Activated T-cell treated with anti-CD3 and anti-CD28 coated beads, Interleukin-2, amount 50 U/mL, for 24 hours (primary cell): Measurements from ENCODE around the gene TTC4.
"Not testable (repeated sequence)": the region's sequence is repeated elsewhere in the genome, so short reads cannot be mapped to it uniquely, and the experiment has no call there.

Source experiments
- DNase-seq: peaks from one replicate; pipeline ENCODE4 v3.0.0-alpha.2; 2020
- H3K27ac Mint-ChIP-seq: 2 replicates; pipeline ENCODE4 v1.8.0; 2020; ENCODE audit warnings: mild to moderate bottlenecking, mixed read lengths
- H3K27me3 Mint-ChIP-seq: 2 replicates; pipeline ENCODE4 v1.8.0; 2020; ENCODE audit warnings: mixed read lengths
- H3K36me3 Mint-ChIP-seq: 2 replicates; pipeline ENCODE4 v1.8.0; 2020; ENCODE audit warnings: low read depth, mixed read lengths
- H3K4me1 Mint-ChIP-seq: 2 replicates; pipeline ENCODE4 v1.8.0; 2020; ENCODE audit warnings: low read depth, mixed read lengths
- H3K4me3 Mint-ChIP-seq: 2 replicates; pipeline ENCODE4 v1.8.0; 2020; ENCODE audit warnings: mild to moderate bottlenecking, moderate library complexity, mixed read lengths
- H3K9me3 Mint-ChIP-seq: 2 replicates; pipeline ENCODE4 v1.8.0; 2020; ENCODE audit warnings: mixed read lengths

Gene TTC4

DNA sequence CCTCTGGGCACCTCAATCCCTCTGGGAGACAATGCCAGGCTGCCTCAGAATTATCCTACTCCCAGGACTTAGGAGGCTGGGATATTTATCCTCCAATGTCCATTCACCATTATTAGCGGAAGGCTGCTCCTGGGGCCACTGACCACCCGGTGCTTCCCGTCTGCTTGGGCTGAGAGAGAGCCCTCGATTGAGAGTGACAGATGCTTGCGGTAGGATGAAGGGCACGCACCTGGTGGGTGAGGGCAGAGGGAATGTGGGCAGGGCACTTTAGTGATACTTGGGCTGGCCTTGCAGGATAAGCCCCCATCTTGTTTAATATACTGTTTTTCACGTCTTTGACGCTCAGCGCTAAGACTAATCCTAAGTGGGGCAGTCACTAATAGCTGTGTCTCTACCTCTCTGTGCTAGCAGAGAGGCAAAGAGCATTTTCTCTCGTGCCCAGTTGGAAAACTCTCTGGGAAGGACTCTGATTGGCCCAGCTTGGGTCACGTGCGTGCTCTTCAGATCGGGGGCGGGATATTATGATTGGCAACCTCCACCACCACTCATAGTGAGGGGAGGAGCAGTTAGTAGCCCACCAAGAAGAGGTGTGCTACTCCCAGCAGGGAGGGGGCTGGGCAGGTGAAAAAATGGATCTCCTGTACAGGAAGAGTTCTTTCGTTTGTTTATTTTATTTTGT, 59.3 kb downstream of the TTC4 start:
- no peak for DNase-seq

GRCh38 chr1:54775828-54776721, 60.4 kb downstream of the TTC4 start:
- not testable (repeated sequence) for H3K9me3 Mint-ChIP-seq, DNase-seq, H3K4me3 Mint-ChIP-seq, H3K36me3 Mint-ChIP-seq, H3K27me3 Mint-ChIP-seq, H3K4me1 Mint-ChIP-seq, H3K27ac Mint-ChIP-seq

More for the DNA sequence above, 59.3 kb downstream of the TTC4 start:
- Mint-ChIP-seq H3K9me3 (no peaks in the 10 kb centered on the region), H3K4me3 (no peak overlapping the region), H3K27ac (no peak overlapping the region), H3K27me3 (no peaks in the 10 kb centered on the region), H3K36me3 (peaks cover 6% of the 10 kb centered on the region), H3K4me1 (no peaks in the 10 kb centered on the region)

GRCh38 chr1:54777011-54777410, 61.4 kb downstream of the TTC4 start:
- Mint-ChIP-seq H3K27ac (no peak overlapping the region), H3K27me3 (no peaks in the 10 kb centered on the region), H3K4me1 (no peaks in the 10 kb centered on the region), H3K4me3 (no peak overlapping the region), H3K36me3 (peaks cover 13% of the 10 kb centered on the region), H3K9me3 (no peaks in the 10 kb centered on the region)
- DNase-seq = no peak

DNA sequence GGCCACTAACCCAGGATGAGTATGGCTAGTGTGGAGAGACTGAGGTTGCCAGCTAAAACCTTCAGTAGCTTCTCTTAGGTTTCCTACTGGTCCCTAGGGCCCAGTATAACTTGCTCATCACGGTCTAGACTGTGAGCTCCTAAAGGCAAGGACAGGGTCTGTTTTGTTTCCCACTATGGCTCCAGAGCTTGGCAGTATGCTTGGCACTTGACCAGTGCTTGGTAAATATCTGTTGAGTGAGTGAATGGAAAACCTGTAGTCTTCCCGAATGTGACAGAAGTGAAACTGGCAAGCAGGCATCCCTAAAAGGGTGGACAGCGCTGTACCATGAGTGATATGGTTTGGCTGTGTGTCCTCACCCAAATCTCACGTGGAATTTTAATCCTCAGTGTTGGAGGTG, 61.8 kb downstream of the TTC4 start:
- Mint-ChIP-seq H3K9me3 (no peaks in the 10 kb centered on the region), H3K36me3 (peaks cover 14% of the 10 kb centered on the region), H3K27me3 (no peaks in the 10 kb centered on the region), H3K4me1 (no peaks in the 10 kb centered on the region), H3K27ac (no peak overlapping the region), H3K4me3 (no peak overlapping the region)
- no peak for DNase-seq

GRCh38 chr1:54781023-54781723, 65.5 kb downstream of the TTC4 start:
- Mint-ChIP-seq H3K27me3 (no peaks in the 10 kb centered on the region), H3K9me3 (no peaks in the 10 kb centered on the region), H3K27ac (no peak overlapping the region), H3K36me3 (peaks cover 19% of the 10 kb centered on the region), H3K4me1 (no peaks in the 10 kb centered on the region), H3K4me3 (no peak overlapping the region)
- DNase-seq = no peak

- no peak for DNase-seq
- Mint-ChIP-seq H3K4me1 (no peaks in the 10 kb centered on the region), H3K27me3 (no peaks in the 10 kb centered on the region), H3K4me3 (no peak overlapping the region), H3K27ac (no peak overlapping the region), H3K36me3 (peaks cover 28% of the 10 kb centered on the region), H3K9me3 (no peaks in the 10 kb centered on the region)
Measured at GRCh38 chr1:54782156-54782555, 66.5 kb downstream of the TTC4 start.

- no peaks in the 10 kb centered on the region for H3K27me3 Mint-ChIP-seq
- H3K4me3 Mint-ChIP-seq = no peak overlapping the region
- H3K27ac Mint-ChIP-seq = no peak overlapping the region
- no peak for DNase-seq
- H3K9me3 Mint-ChIP-seq = no peaks in the 10 kb centered on the region
- peaks cover 30% of the 10 kb centered on the region for H3K36me3 Mint-ChIP-seq
- no peaks in the 10 kb centered on the region for H3K4me1 Mint-ChIP-seq
Measured at GRCh38 chr1:54782588-54782987, 66.9 kb downstream of the TTC4 start.

- Mint-ChIP-seq H3K27me3 (no peaks in the 10 kb centered on the region), H3K4me1 (no peaks in the 10 kb centered on the region), H3K4me3 (no peak overlapping the region), H3K36me3 (peaks cover 30% of the 10 kb centered on the region), H3K27ac (peak overlapping the region; percentile 23), H3K9me3 (no peaks in the 10 kb centered on the region)
- no peak for DNase-seq
Measured at GRCh38 chr1:54784066-54784465, 68.4 kb downstream of the TTC4 start.

GRCh38 chr1:54786778-54787177, 71.1 kb downstream of the TTC4 start:
- Mint-ChIP-seq H3K27me3 (no peaks in the 10 kb centered on the region), H3K36me3 (peaks cover 29% of the 10 kb centered on the region), H3K9me3 (no peaks in the 10 kb centered on the region), H3K4me3 (no peak overlapping the region), H3K4me1 (no peaks in the 10 kb centered on the region), H3K27ac (no peak overlapping the region)
- DNase-seq = no peak

DNA sequence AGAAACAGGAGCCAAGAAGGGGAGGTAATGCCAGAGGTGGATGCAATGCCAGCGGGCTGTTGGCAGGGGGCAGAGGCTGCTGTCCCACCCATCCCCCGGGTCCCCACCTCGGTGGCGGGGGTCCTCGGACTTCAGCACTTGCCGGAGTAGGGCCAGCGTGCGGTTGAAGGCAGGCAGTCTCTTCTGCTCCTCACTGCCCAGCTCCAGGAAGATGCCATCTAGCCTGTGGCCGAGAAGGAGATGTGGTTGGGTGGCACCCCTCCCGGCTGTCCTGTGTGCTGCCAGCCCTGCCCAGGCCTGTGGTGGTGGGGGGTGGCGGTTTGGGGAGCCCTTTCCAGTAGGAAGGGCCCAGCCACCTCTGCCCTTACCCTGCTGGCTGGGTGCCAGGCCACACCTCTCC, 71.9 kb downstream of the TTC4 start:
- peaks cover 30% of the 10 kb centered on the region for H3K36me3 Mint-ChIP-seq
- no peak overlapping the region for H3K27ac Mint-ChIP-seq

GRCh38 chr1:54788459-54788858, 72.8 kb downstream of the TTC4 start:
- no peak for DNase-seq
- Mint-ChIP-seq H3K4me3 (no peak overlapping the region), H3K27ac (peak overlapping the region; percentile 52), H3K4me1 (no peaks in the 10 kb centered on the region), H3K27me3 (no peaks in the 10 kb centered on the region), H3K36me3 (peaks cover 34% of the 10 kb centered on the region), H3K9me3 (peaks cover 2% of the 10 kb centered on the region)

More for the DNA sequence above, 71.9 kb downstream of the TTC4 start:
- H3K4me1 Mint-ChIP-seq = no peaks in the 10 kb centered on the region
- H3K4me3 Mint-ChIP-seq = no peak overlapping the region
- H3K9me3 Mint-ChIP-seq = peaks cover 2% of the 10 kb centered on the region
- DNase-seq = no peak
- no peaks in the 10 kb centered on the region for H3K27me3 Mint-ChIP-seq

DNA sequence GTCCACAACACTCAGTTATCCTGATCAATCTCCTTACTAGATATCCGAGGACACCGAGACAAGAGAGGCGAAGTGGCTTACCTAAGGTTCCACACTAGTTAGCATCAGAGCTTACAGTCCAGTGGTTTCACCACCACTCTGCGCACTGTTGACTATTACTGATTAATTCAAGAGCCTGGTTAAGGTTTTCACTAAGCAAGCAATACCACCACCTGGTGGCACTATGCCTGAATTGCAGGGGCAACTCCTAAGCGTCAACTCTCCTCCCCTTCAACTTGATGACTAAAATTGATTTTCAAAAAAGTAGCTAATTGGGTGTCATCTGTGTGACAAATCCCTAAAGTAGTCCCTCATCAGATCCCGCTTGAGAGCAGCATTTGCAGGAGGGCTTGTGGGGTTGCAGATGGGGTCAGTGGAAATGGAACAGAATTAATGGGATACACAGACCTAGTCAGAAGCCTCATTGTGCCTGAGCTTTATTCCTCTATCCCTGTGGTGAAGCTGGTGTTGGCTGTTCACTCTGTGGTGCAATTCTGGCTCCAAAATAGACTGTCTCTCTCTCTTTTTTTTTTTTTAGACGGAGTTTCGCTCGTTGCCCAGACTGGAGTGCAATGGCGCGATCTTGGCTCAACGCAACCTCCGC, 76.3 kb downstream of the TTC4 start:
- no peak overlapping the region for H3K4me3 Mint-ChIP-seq
- no peak overlapping the region for H3K27ac Mint-ChIP-seq
- peak; percentile 66 for DNase-seq
- H3K4me1 Mint-ChIP-seq = peaks cover 12% of the 10 kb centered on the region
- peaks cover 30% of the 10 kb centered on the region for H3K36me3 Mint-ChIP-seq
- peaks cover 2% of the 10 kb centered on the region for H3K9me3 Mint-ChIP-seq
- no peaks in the 10 kb centered on the region for H3K27me3 Mint-ChIP-seq
